CD14-positive monocyte (primary cell): ENCODE results near the gene PNRC1. TPM values are rescaled to one million over a fixed set of nuclear protein-coding genes. Genes with fewer than 3 reads are reported as not detected.
A peak's percentile ranks its signal among the peaks of the same experiment; 100 is the strongest.
"Not testable (repeated sequence)": the region's sequence is repeated elsewhere in the genome, so short reads cannot be mapped to it uniquely, and the experiment has no call there.

Experiments used
- DNase-seq, 3 donors: peaks; one replicate each; pipeline ENCODE4 v3.0.0-alpha.2; 2011 to 2022
- H2AFZ ChIP-seq: 2 replicates; pipeline ENCODE4 v1.6.0; 2012; ENCODE audit warnings: mild to moderate bottlenecking, low read depth, low read length, inconsistent platforms; ENCODE audit not compliant: insufficient read depth, poor library complexity, severe bottlenecking
- H3K27ac ChIP-seq, 2 donors: 1 replicate in 1 of 2; 2 replicates in 1 of 2; pipeline ENCODE4 v1.5.1; 2012 to 2013; ENCODE audit warnings: low read length in 2 of 2, control low read depth in 1 of 2, inconsistent platforms in 1 of 2, low read depth in 1 of 2, mild to moderate bottlenecking in 1 of 2
- H3K27me3 ChIP-seq, 2 donors: one replicate each; pipeline versions ENCODE4 v1.6.0 to v1.6.1; 2011 to 2013; ENCODE audit warnings: low read length in 2 of 2; ENCODE audit not compliant: control insufficient read depth in 2 of 2, insufficient read depth in 2 of 2
- H3K36me3 ChIP-seq, 2 donors: replicated peaks in 1 of 2; 1 replicate in 1 of 2; 2 replicates in 1 of 2; pipeline versions ENCODE4 v1.5.1 to v1.6.1; 2012 to 2013; ENCODE audit warnings: low read length in 2 of 2, control low read depth in 1 of 2, inconsistent platforms in 1 of 2, mild to moderate bottlenecking in 1 of 2; ENCODE audit not compliant: insufficient read depth in 2 of 2, control insufficient read depth in 1 of 2
- H3K4me1 ChIP-seq, 2 donors: 1 replicate in 1 of 2; 2 replicates in 1 of 2; pipeline versions ENCODE4 v1.5.1 to v1.6.1; 2012 to 2013; ENCODE audit warnings: low read length in 2 of 2, control low read depth in 1 of 2, inconsistent platforms in 1 of 2, mild to moderate bottlenecking in 1 of 2, moderate library complexity in 1 of 2; ENCODE audit not compliant: insufficient read depth in 2 of 2, control insufficient read depth in 1 of 2
- H3K4me2 ChIP-seq: replicated peaks from 2 replicates; pipeline ENCODE3; 2012; ENCODE audit warnings: low read length, moderate library complexity, mild to moderate bottlenecking; ENCODE audit not compliant: poor library complexity, severe bottlenecking; ENCODE audit errors: extremely low read depth
- H3K4me3 ChIP-seq, 3 experiments: fragments of 200-600 bp in 1 of 3; sonication (generic) in 1 of 3; replicated peaks in 1 of 3; 1 replicate in 2 of 3; 2 replicates in 1 of 3; pipeline ENCODE4 v1.5.1; 2011 to 2013; ENCODE audit warnings: low read length in 3 of 3, mild to moderate bottlenecking in 3 of 3, control low read depth in 2 of 3, low read depth in 2 of 3, inconsistent platforms in 1 of 3, moderate library complexity in 1 of 3
- H3K79me2 ChIP-seq: 2 replicates; pipeline ENCODE4 v1.6.0; 2012; ENCODE audit warnings: mild to moderate bottlenecking, control low read depth, inconsistent platforms, low read length, moderate library complexity; ENCODE audit not compliant: insufficient read depth
- H3K9ac ChIP-seq: 2 replicates; pipeline ENCODE4 v1.6.0; 2017; ENCODE audit warnings: low read length, mild to moderate bottlenecking; ENCODE audit not compliant: insufficient read depth, poor library complexity, severe bottlenecking
- H3K9me3 ChIP-seq, 2 donors: replicated peaks in 1 of 2; 1 replicate in 1 of 2; 2 replicates in 1 of 2; pipeline versions ENCODE4 v1.5.1 to v1.6.1; 2012 to 2013; ENCODE audit warnings: low read length in 2 of 2, control low read depth in 1 of 2; ENCODE audit not compliant: control insufficient read depth in 1 of 2, insufficient read depth in 1 of 2
- H4K20me1 ChIP-seq: 2 replicates; pipeline ENCODE4 v1.6.0; 2012; ENCODE audit warnings: mild to moderate bottlenecking, low read length, control low read depth, moderate library complexity; ENCODE audit not compliant: insufficient read depth
- H3K27ac Mint-ChIP-seq, 7 donors: one replicate each; pipeline ENCODE4 v1.8.0; 2020; ENCODE audit warnings: mild to moderate bottlenecking in 7 of 7, mixed read lengths in 7 of 7, moderate library complexity in 6 of 7, inconsistent platforms in 2 of 7
- H3K27me3 Mint-ChIP-seq, 3 donors: one replicate each; pipeline ENCODE4 v1.8.0; 2021 to 2022; ENCODE audit warnings: low read depth in 3 of 3, mild to moderate bottlenecking in 3 of 3, mixed read lengths in 3 of 3, moderate library complexity in 3 of 3, inconsistent platforms in 1 of 3
- H3K36me3 Mint-ChIP-seq, 2 donors: one replicate each; pipeline ENCODE4 v1.8.0; 2020; ENCODE audit warnings: mixed read lengths in 2 of 2, inconsistent platforms in 1 of 2, mild to moderate bottlenecking in 1 of 2
- H3K4me1 Mint-ChIP-seq: one replicate; pipeline ENCODE4 v1.8.0; 2020; ENCODE audit warnings: mild to moderate bottlenecking, mixed read lengths
- H3K4me3 Mint-ChIP-seq, 2 donors: one replicate each; pipeline ENCODE4 v1.8.0; 2020; ENCODE audit warnings: mild to moderate bottlenecking in 2 of 2, mixed read lengths in 2 of 2, moderate library complexity in 1 of 2
- H3K9me3 Mint-ChIP-seq, 7 donors: one replicate each; pipeline ENCODE4 v1.8.0; 2020 to 2022; ENCODE audit warnings: mixed read lengths in 7 of 7, mild to moderate bottlenecking in 6 of 7, moderate library complexity in 6 of 7, inconsistent platforms in 2 of 7
- WGBS: methylation state at CpG from one replicate; pipeline ENCODE4 v1.1.5; 2013; ENCODE audit warnings: missing lambda C conversion rate; ENCODE audit not compliant: insufficient coverage; 5-methylcytosine and 5-hydroxymethylcytosine counted together
- intact Hi-C, 2 donors: fragments of 100-400 bp; cut with micrococcal nuclease; formaldehyde crosslinking; loops; one replicate each; pipeline versions ENCODE4 v1.15.0 to v1.15.1; 2023
- polyA plus RNA-seq, 3 donors: library from polyadenylated mRNA; depleted of rRNA in 1 of 3; unstranded in 2 of 3; stranded (reverse) in 1 of 3; fragments of 300-500 nt in 2 of 3; fragments of >200 nt in 1 of 3; fragmentation: Illumina TruSeq in 2 of 3; gene quantifications; 1 replicate in 2 of 3; 2 replicates in 1 of 3; pipeline ENCODE4 v1.2.3, GENCODE V29; 2012 to 2021
- TF ChIP-seq, protein P1 (sequence below): fragments of 200-600 bp; IDR thresholded peaks from one replicate; pipeline ENCODE4 v1.8.0; 2022; ENCODE audit warnings: antibody characterized with exemption, mild to moderate bottlenecking

The PNRC1 gene
- polyA plus RNA-seq, 3 donors: 102 to 398 (median 348) TPM

DNA sequence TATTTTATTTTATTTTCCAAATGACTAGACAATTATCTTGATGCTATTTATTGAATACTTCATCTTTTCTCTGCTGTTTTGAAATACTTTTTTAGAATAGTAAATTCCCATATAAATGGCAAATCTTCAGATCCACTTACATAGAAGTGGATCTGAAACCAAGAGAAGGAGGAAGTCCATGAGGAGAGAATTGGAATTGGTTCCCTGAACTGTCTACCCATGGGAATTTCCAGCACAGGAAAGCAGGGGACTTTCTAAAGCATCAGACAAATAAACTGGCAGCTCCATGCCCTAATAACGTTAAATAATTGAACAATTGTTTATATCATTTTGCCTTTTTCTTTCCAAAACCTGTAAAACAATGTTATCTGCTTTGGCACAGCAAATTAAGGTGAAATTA, 47.1 kb upstream of the PNRC1 start:
- peak in 2 of 3 donors; percentile 66 to 94 for DNase-seq
- no CpG with 5 or more reads among the region's 1 CpG for WGBS
- H3K9me3 ChIP-seq: peaks cover 6 to 12% of the 10 kb centered on the region in 2 donors
- H3K27ac ChIP-seq: peak overlapping the region; percentile 82 to 96
- intact Hi-C loops: loop anchor here in 1 of 2 donors (5.0 kb wide), 1 partner anchor 49 kb away; the partner anchor contains the start of gene PNRC1
- no peaks in the 10 kb centered on the region for H3K79me2 ChIP-seq
- H3K36me3 ChIP-seq: no peaks in the 10 kb centered on the region
- peak overlapping the region; percentile 33 to 100 (median 98) for H3K27ac Mint-ChIP-seq
- no peaks in the 10 kb centered on the region for H4K20me1 ChIP-seq
- H3K4me1 ChIP-seq: peaks cover 34 to 36% of the 10 kb centered on the region in 2 donors
- no peak overlapping the region for H3K4me3 Mint-ChIP-seq
- peaks cover 0 to 5% of the 10 kb centered on the region in 2 donors for H3K36me3 Mint-ChIP-seq
- peaks cover 44% of the 10 kb centered on the region for H3K4me1 Mint-ChIP-seq
- H3K9me3 Mint-ChIP-seq: peaks cover 10 to 15% (median 13%) of the 10 kb centered on the region in 7 donors
- H3K4me3 ChIP-seq: no peak overlapping the region
- TF ChIP-seq, protein P1, sequence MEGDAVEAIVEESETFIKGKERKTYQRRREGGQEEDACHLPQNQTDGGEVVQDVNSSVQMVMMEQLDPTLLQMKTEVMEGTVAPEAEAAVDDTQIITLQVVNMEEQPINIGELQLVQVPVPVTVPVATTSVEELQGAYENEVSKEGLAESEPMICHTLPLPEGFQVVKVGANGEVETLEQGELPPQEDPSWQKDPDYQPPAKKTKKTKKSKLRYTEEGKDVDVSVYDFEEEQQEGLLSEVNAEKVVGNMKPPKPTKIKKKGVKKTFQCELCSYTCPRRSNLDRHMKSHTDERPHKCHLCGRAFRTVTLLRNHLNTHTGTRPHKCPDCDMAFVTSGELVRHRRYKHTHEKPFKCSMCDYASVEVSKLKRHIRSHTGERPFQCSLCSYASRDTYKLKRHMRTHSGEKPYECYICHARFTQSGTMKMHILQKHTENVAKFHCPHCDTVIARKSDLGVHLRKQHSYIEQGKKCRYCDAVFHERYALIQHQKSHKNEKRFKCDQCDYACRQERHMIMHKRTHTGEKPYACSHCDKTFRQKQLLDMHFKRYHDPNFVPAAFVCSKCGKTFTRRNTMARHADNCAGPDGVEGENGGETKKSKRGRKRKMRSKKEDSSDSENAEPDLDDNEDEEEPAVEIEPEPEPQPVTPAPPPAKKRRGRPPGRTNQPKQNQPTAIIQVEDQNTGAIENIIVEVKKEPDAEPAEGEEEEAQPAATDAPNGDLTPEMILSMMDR: no peak
- peaks cover 0 to 2% (median 2%) of the 10 kb centered on the region in 3 donors for H3K27me3 Mint-ChIP-seq
- H2AFZ ChIP-seq: no peak overlapping the region
- no peak overlapping the region for H3K4me2 ChIP-seq
- H3K9ac ChIP-seq: no peak overlapping the region
- H3K27me3 ChIP-seq: no peaks in the 10 kb centered on the region

DNA sequence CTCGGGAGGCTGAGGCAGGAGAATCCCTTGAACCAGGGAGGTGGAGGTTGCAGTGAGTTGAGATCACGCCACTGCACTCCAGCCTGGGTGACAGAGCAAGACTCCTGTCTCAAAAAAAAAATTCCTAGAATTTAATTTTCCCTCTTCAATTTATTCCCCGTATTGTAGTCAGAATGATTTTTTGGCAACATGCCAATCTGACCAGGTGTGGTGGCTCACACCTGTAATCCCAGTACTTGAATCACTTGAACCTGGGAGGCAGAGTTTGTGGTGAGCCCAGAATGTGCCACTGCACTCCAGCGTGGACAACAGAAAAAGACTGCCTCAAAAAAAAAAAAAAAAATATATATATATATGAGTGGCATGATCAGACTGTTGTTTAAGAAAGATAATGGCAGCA, 46.4 kb upstream of the PNRC1 start:
- not testable (repeated sequence) for DNase-seq

More for the DNA sequence above, 46.4 kb upstream of the PNRC1 start:
- Mint-ChIP-seq H3K9me3 (peaks cover 12 to 21% (median 18%) of the 10 kb centered on the region in 7 donors), H3K4me3 (peak overlapping the region in 1 of 2 donors; percentile 32), H3K27ac (peak overlapping the region; percentile 97 to 100 (median 99)), H3K4me1 (peaks cover 41% of the 10 kb centered on the region)
- H3K79me2 ChIP-seq, H3K4me2 ChIP-seq, H3K27me3 ChIP-seq, H2AFZ ChIP-seq, H3K36me3 ChIP-seq, H4K20me1 ChIP-seq, H3K27me3 Mint-ChIP-seq, H3K9ac ChIP-seq, H3K4me3 ChIP-seq, H3K36me3 Mint-ChIP-seq: not testable (repeated sequence)
- 63% methylated on average over 1 of the region's 4 CpGs for WGBS
- Histone ChIP-seq H3K27ac (peak overlapping the region; percentile 82 to 96), H3K9me3 (peaks cover 7 to 12% of the 10 kb centered on the region in 2 donors), H3K4me1 (peaks cover 34 to 36% of the 10 kb centered on the region in 2 donors)
- intact Hi-C loops: loop anchor here in 1 of 2 donors (5.0 kb wide), 1 partner anchor 48 kb away; the partner anchor contains the start of gene PNRC1
